ENCODE measurements around the gene RET.

RET gene

GRCh38 chr10:43044961-43045621, 31.8 kb upstream of the RET start:
- DNase-seq, result no peak

GRCh38 chr10:43045631-43046287, 31.1 kb upstream of the RET start:
- DNase-seq, result no peak

GRCh38 chr10:43046288-43046991, 30.4 kb upstream of the RET start:
- no peak for DNase-seq

- DNase-seq, result no peak
Measured at GRCh38 chr10:43047288-43047970, 29.4 kb upstream of the RET start.

- DNase-seq, result no peak
Measured at GRCh38 chr10:43048301-43049051, 28.4 kb upstream of the RET start.

GRCh38 chr10:43049081-43049551, 27.8 kb upstream of the RET start:
- DNase-seq, result no peak

- no peak for DNase-seq
Measured at GRCh38 chr10:43050011-43050410, 26.9 kb upstream of the RET start.

GRCh38 chr10:43053825-43054224, 23.0 kb upstream of the RET start:
- DNase-seq, result no peak

- no peak for DNase-seq
Measured at GRCh38 chr10:43054593-43054992, 22.3 kb upstream of the RET start.

- no peak for DNase-seq
Measured at GRCh38 chr10:43055217-43055616, 21.7 kb upstream of the RET start.

- DNase-seq, result no peak
Measured at GRCh38 chr10:43055991-43056567, 20.8 kb upstream of the RET start.

- DNase-seq, result no peak
Measured at GRCh38 chr10:43056568-43057011, 20.3 kb upstream of the RET start.

- no peak for DNase-seq
Measured at GRCh38 chr10:43057231-43057711, 19.6 kb upstream of the RET start.

GRCh38 chr10:43057831-43058340, 19.0 kb upstream of the RET start:
- no peak for DNase-seq

- DNase-seq, result no peak
Measured at GRCh38 chr10:43058716-43059335, 18.0 kb upstream of the RET start.

GRCh38 chr10:43059336-43059720, 17.5 kb upstream of the RET start:
- DNase-seq, result no peak

GRCh38 chr10:43059828-43060227, 17.0 kb upstream of the RET start:
- no peak for DNase-seq

GRCh38 chr10:43060291-43060690, 16.6 kb upstream of the RET start:
- DNase-seq, result no peak

- no peak for DNase-seq
Measured at GRCh38 chr10:43061331-43061730, 15.5 kb upstream of the RET start.

- no peak for DNase-seq
Measured at GRCh38 chr10:43061760-43062159, 15.1 kb upstream of the RET start.

GRCh38 chr10:43062402-43063160, 14.3 kb upstream of the RET start:
- no peak for DNase-seq
